Heart right ventricle (tissue), 16 donors: Measurements from ENCODE around the gene ANLN. TPM values are rescaled to one million over a fixed set of nuclear protein-coding genes. Genes with fewer than 3 reads are reported as not detected.

Experiments used
- ATAC-seq, 8 donors: fragments of 200-7000 bp; cut with Tn5 transposase; one replicate each; pipeline ENCODE4 v1.9.1; 2020; ENCODE audit warnings: mild to moderate bottlenecking in 8 of 8, moderate library complexity in 8 of 8, moderate number of reproducible peaks in 1 of 8
- DNase-seq, 2 donors: peaks; one replicate each; pipeline ENCODE4 v3.0.0-alpha.2; 2020
- H3K27ac ChIP-seq, 10 donors: fragments of 200-600 bp; sonication (generic) in 2 of 10; one replicate each; pipeline versions ENCODE4 v1.5.0 to v1.8.0; 2020 to 2022; ENCODE audit warnings: mild to moderate bottlenecking in 3 of 10
- H3K27me3 ChIP-seq, 7 donors: fragments of 200-600 bp; one replicate each; pipeline ENCODE4 v1.8.0; 2021 to 2022; ENCODE audit warnings: mild to moderate bottlenecking in 2 of 7
- H3K36me3 ChIP-seq, 9 donors: fragments of 200-600 bp; sonication (generic) in 1 of 9; one replicate each; pipeline versions ENCODE4 v1.5.0 to v1.8.0; 2020 to 2022; ENCODE audit warnings: mild to moderate bottlenecking in 2 of 9
- H3K4me1 ChIP-seq, 9 donors: fragments of 200-600 bp; sonication (generic) in 1 of 9; one replicate each; pipeline versions ENCODE4 v1.5.0 to v1.8.0; 2020 to 2022; ENCODE audit warnings: mild to moderate bottlenecking in 4 of 9
- H3K4me3 ChIP-seq, 10 donors: fragments of 200-600 bp; sonication (generic) in 2 of 10; one replicate each; pipeline versions ENCODE4 v1.5.0 to v1.8.0; 2020 to 2022; ENCODE audit warnings: mild to moderate bottlenecking in 7 of 10, moderate library complexity in 2 of 10
- H3K9me3 ChIP-seq, 11 donors: fragments of 200-600 bp in 10 of 11; sonication (generic) in 2 of 11; one replicate each; pipeline versions ENCODE4 v1.5.0 to v1.8.0; 2013 to 2022; ENCODE audit warnings: mild to moderate bottlenecking in 2 of 11, control low read depth in 1 of 11, moderate library complexity in 1 of 11
- WGBS, 2 donors: extraction: QIAGEN DNeasy Blood & Tissue Kit; methylation state at CpG; one replicate each; pipeline ENCODE4 v1.1.7; 2013; ENCODE audit warnings: inconsistent platforms in 1 of 2; 5-methylcytosine and 5-hydroxymethylcytosine counted together
- intact Hi-C, 10 donors: fragments of 100-400 bp; cut with DNase I; formaldehyde crosslinking; loops; one replicate each; pipeline versions ENCODE4 v1.11.1 to v1.14.2; 2022
- polyA plus RNA-seq, 2 donors: library from polyadenylated mRNA; stranded (reverse); fragments of 200-250 nt; gene quantifications; one replicate each; pipeline ENCODE4 v1.2.3, GENCODE V29; 2013
- total RNA-seq, 10 donors: library from RNA; stranded (reverse); fragmentation: NEBNext Ultra II Directional in 3 of 10; extraction: Animal tissue kit (Norgen Biotek cat#: 25700) in 3 of 10; gene quantifications; one replicate each; pipeline versions ENCODE4 v1.2.1 to v1.2.4, GENCODE V29; 2021 to 2023
- TF ChIP-seq, protein P1 (sequence below), 9 donors: fragments of 200-600 bp; sonication (generic) in 2 of 9; IDR thresholded peaks; one replicate each; pipeline versions ENCODE4 v1.5.0 to v1.8.0; 2021 to 2022; ENCODE audit warnings: antibody characterized with exemption in 9 of 9, mild to moderate bottlenecking in 5 of 9, moderate library complexity in 1 of 9
- donor health status: Arrhythmogenic right ventricular cardiomyopathy.
- donor health status: ischemic (EF 13 %, LVEDD 7.1; RV severe dilation, severe dysfunction).
- donor health status: healthy with polysubstance abuse.
- donor health status: DM: no; HTN: yes; CAD: no.
- donor health status: DM: no; HTN: no; CAD: no.
- donor health status: ischemic (EF 25% LVEDD 6.9; RV normal size, moderate dysfunction).
- donor health status: ischemic (EF 25% LVEDD 5.7; RV mildly dilated, moderate dysfunction).
- donor health status: healthy.
- donor health status: DM: yes; HTN: yes; CAD: no.
- donor health status: Ischemic cardiomyopathy.
- donor health status: ischemic (EF 35%, LVEDD 5.7; RV mildly dilated, moderate dysfunction).
- donor health status: nonischemic (EF 11% LVEDD 7.7; RV severe dilation, severe dysfunction).
- donor health status: DM: yes; HTN: yes; CAD: no.
- donor health status: PGD.
- donor health status: ischemic (EF 29% LVEDD 5.4; RV normal size, mild dysfunction).
- donor health status: nonischemic (EF 23%, LVEDD 6.1; RV moderate dilation, normal function).

The ANLN gene
- total and polyA plus RNA-seq, 12 donors = 0.38 to 13.4 (median 1.9) TPM

DNA sequence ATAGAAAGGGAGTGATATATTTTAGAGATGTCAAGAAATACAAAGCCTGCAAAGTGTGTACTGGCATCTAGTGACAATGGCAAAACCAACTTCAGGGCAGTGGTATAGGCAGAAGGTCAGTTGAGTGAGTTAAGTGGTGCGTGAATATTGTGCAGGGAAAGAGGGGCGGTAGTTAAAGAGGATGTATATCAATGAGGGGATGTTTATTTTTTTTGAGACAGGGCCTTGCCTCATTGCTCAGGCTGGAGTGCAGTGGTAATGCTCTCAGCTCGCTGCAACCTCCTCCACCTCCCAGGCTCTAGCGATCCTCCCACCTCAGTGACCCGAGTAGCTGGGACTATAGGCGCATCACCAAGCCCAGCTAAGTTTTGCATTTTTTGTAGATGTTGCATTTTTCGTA, 13.8 kb downstream of the ANLN start:
- ATAC-seq = no peak
- Histone ChIP-seq H3K9me3 (no peaks in the 10 kb centered on the region), H3K36me3 (peaks cover 0 to 27% (median 0%) of the 10 kb centered on the region in 9 donors), H3K27me3 (no peaks in the 10 kb centered on the region), H3K4me3 (no peak overlapping the region), H3K27ac (no peak overlapping the region), H3K4me1 (peaks cover 0 to 4% (median 0%) of the 10 kb centered on the region in 9 donors)
- no peak for DNase-seq
- TF ChIP-seq, protein P1, sequence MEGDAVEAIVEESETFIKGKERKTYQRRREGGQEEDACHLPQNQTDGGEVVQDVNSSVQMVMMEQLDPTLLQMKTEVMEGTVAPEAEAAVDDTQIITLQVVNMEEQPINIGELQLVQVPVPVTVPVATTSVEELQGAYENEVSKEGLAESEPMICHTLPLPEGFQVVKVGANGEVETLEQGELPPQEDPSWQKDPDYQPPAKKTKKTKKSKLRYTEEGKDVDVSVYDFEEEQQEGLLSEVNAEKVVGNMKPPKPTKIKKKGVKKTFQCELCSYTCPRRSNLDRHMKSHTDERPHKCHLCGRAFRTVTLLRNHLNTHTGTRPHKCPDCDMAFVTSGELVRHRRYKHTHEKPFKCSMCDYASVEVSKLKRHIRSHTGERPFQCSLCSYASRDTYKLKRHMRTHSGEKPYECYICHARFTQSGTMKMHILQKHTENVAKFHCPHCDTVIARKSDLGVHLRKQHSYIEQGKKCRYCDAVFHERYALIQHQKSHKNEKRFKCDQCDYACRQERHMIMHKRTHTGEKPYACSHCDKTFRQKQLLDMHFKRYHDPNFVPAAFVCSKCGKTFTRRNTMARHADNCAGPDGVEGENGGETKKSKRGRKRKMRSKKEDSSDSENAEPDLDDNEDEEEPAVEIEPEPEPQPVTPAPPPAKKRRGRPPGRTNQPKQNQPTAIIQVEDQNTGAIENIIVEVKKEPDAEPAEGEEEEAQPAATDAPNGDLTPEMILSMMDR (IDR thresholded peaks at IDR 0.05) = no peak
- WGBS, 2 donors = 95 to 96% methylated on average over 7 of the region's 7 CpGs
- intact Hi-C loops = no loop called here

- WGBS, 2 donors = 60 to 66% methylated on average over 7 of the region's 7 CpGs
- no peaks in the 10 kb centered on the region for H3K27me3 ChIP-seq
- intact Hi-C loops = no loop called here
- peaks cover 0 to 4% (median 0%) of the 10 kb centered on the region in 9 donors for H3K4me1 ChIP-seq
- no peak overlapping the region for H3K27ac ChIP-seq
- no peaks in the 10 kb centered on the region for H3K9me3 ChIP-seq
- ATAC-seq (no peak), DNase-seq (no peak)
- TF ChIP-seq, protein P1 (IDR thresholded peaks at IDR 0.05) = no peak
- H3K36me3 ChIP-seq = peaks cover 0 to 26% (median 0%) of the 10 kb centered on the region in 9 donors
- H3K4me3 ChIP-seq = no peak overlapping the region
Measured at GRCh38 chr7:36404639-36405408, 15.2 kb downstream of the ANLN start.

DNA sequence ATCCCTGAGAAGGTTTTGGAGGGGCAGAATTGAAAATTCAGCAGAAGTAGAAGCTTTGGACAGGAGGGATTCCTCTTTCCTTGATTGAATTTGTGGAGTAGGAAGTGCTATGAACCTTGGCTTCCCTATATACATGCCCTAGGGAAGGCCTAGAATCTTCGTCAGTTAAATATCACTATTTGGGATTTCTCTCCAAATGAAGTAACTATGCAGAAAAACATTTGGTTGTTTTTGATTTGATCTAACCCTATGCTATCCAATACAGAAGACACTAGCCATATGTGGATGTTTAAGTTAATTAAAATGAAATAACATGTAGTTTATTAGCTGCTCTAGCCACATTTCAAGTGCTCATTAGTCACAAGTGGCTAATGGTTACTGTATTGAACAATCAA, 15.7 kb downstream of the ANLN start:
- no peak for DNase-seq
- ATAC-seq = no peak
- Histone ChIP-seq H3K4me3 (no peak overlapping the region), H3K36me3 (peaks cover 0 to 28% (median 0%) of the 10 kb centered on the region in 9 donors), H3K27me3 (no peaks in the 10 kb centered on the region), H3K27ac (no peak overlapping the region), H3K9me3 (no peaks in the 10 kb centered on the region), H3K4me1 (peaks cover 0 to 4% (median 0%) of the 10 kb centered on the region in 9 donors)
- TF ChIP-seq, protein P1 (IDR thresholded peaks at IDR 0.05) = no peak
- 92 to 93% methylated on average over 1 of the region's 1 CpG for WGBS, 2 donors
- intact Hi-C loops = no loop called here

GRCh38 chr7:36406156-36406555, 16.5 kb downstream of the ANLN start:
- Histone ChIP-seq H3K4me3 (no peak overlapping the region), H3K9me3 (no peaks in the 10 kb centered on the region), H3K27ac (no peak overlapping the region), H3K27me3 (no peaks in the 10 kb centered on the region), H3K36me3 (peaks cover 0 to 31% (median 0%) of the 10 kb centered on the region in 9 donors), H3K4me1 (peaks cover 0 to 4% (median 0%) of the 10 kb centered on the region in 9 donors)
- TF ChIP-seq, protein P1 (IDR thresholded peaks at IDR 0.05) = no peak
- DNase-seq (no peak), ATAC-seq (no peak)
- intact Hi-C loops = no loop called here
- 83 to 86% methylated on average over 5 of the region's 5 CpGs for WGBS, 2 donors
